Fibroblast of lung (primary cell): Measurements from ENCODE around the gene ATP9B.

ENCODE experiments used
- CTCF ChIP-seq, 2 donors: IDR thresholded peaks in 1 of 2; conservative IDR thresholded peaks in 1 of 2; 1 replicate in 1 of 2; 2 replicates in 1 of 2; pipeline ENCODE4 v1.5.1; 2011 to 2012; ENCODE audit warnings: low read length in 2 of 2, control low read depth in 1 of 2, inconsistent platforms in 1 of 2, low read depth in 1 of 2, mild to moderate bottlenecking in 1 of 2
- EZH2 ChIP-seq: IDR thresholded peaks from 2 replicates; pipeline ENCODE4 v1.5.1; 2012; ENCODE audit warnings: low read length, control low read depth, mild to moderate bottlenecking; ENCODE audit errors: missing control alignments

DNA sequence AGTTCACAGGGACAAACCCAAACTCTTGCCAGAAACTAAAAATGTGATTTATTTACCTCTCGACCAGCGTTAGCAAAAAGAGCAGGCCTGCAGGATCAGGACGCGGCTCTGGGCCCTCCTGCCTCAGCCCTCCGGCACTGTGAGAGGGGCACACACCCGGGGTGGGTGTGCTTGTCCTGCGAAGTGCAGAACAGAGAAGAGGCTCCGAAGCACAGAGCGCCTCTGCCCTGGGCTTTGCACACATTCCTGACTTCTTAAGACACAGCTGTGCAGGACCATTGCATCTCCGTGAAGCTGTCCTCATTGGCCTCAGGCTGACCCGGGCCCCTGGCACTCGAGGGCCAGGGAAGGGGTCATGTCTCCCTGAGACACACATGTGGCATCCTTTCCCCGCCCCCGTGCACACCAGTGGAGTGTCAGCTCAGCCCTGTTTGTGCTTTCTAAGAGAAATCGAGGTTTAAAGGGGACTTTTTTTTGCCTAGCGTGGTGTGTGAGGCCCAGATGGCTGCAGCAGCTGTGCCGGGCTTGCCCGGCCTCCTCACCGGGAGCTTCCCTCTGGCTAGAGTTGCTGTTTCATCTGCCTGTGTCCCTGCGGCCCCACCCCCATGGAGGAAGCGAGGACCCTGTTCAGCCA is 316.6 kb downstream of the ATP9B start:
- TF ChIP-seq CTCF (conservative IDR thresholded peaks at IDR 0.05 in 1 of 2, IDR thresholded peaks at IDR 0.05 in 1 of 2; ENCODE audit: low read depth in 1 of 2, low read length in 2 of 2) (no peak), EZH2 (no peak)
